Left kidney (tissue), 2 donors: ENCODE results near the gene RELL1. TPM values are rescaled to one million over a fixed set of nuclear protein-coding genes. Genes with fewer than 3 reads are reported as not detected.

Experiments
- DNase-seq: peaks from one replicate; pipeline ENCODE4 v3.0.0-alpha.2; 2013
- polyA plus RNA-seq: library from polyadenylated mRNA; unstranded; fragments of 120-200 nt; gene quantifications from one replicate; pipeline ENCODE4 v1.2.1, GENCODE V29; 2013; ENCODE audit not compliant: insufficient read length

The RELL1 gene
- polyA plus RNA-seq, 1 donor, result 9.9 TPM

GRCh38 chr4:37666625-37667071 is 19.5 kb downstream of the RELL1 start:
- DNase-seq, result no peak

- no peak for DNase-seq
Observed at GRCh38 chr4:37665333-37666320, 20.5 kb downstream of the RELL1 start.

DNA sequence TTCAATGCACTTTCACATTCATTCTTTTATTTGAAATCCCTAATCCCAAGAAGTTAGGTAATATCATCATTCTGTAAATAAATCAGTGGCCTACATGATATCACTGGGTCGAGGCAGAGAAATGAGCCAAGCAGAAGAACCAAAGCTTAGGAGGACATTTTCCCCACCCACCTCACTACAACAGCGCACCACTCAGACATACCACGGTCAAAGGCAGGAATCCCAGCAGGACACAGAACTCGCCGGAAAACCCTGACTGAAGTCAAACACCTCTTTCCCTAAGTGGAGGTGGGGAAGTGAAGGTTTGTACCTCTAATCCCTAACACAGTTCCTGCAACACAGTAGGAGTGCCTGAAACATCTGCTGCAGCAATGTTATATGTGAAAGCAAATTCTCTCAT is 21.5 kb downstream of the RELL1 start:
- no peak for DNase-seq

DNA sequence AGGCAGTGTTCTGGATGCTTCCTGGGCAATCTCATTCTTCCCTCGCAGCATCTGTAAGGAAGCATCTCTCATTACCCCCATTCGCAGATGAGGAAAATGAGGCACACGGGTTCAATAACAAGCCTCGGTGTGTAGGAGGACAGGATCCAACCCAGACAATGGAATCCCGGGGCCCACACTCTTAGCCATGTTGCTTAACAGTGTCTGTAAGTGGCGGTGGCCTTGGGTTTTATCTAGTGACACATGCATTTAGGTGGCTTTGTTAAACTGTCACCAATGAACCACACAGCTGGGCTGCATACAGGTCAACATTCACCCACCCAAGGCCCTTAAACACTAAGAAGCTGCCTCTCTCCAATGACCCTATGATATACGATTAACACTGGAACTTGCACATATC is 22.6 kb downstream of the RELL1 start:
- no peak for DNase-seq

GRCh38 chr4:37662861-37663390 is 23.2 kb downstream of the RELL1 start:
- no peak for DNase-seq

- no peak for DNase-seq
Observed at GRCh38 chr4:37662251-37662650, 23.9 kb downstream of the RELL1 start.

- no peak for DNase-seq
Observed at GRCh38 chr4:37661772-37662171, 24.4 kb downstream of the RELL1 start.

GRCh38 chr4:37659696-37660095 is 26.5 kb downstream of the RELL1 start:
- DNase-seq, result no peak

GRCh38 chr4:37656649-37657048 is 29.5 kb downstream of the RELL1 start:
- DNase-seq, result no peak

DNA sequence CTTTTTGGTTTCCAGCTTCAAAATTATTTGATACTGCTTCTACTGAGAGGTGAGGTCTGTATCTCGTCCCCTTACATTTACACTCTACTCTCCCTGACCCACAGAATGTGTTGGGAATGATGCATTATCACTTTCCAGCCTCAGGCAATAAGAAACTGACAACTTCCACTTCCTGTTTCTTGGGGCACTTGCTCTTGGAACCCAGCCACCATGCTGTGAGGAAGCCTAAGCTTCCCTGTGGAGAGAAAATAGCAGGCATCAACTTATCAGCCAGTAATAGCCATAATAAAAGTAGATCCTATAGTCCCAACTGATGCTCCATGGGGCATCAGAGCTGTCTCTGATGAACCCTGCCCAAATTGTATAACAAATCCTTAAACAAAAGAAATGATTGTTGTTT is 32.6 kb downstream of the RELL1 start:
- no peak for DNase-seq

GRCh38 chr4:37652747-37653527 is 33.2 kb downstream of the RELL1 start:
- DNase-seq, result no peak

DNA sequence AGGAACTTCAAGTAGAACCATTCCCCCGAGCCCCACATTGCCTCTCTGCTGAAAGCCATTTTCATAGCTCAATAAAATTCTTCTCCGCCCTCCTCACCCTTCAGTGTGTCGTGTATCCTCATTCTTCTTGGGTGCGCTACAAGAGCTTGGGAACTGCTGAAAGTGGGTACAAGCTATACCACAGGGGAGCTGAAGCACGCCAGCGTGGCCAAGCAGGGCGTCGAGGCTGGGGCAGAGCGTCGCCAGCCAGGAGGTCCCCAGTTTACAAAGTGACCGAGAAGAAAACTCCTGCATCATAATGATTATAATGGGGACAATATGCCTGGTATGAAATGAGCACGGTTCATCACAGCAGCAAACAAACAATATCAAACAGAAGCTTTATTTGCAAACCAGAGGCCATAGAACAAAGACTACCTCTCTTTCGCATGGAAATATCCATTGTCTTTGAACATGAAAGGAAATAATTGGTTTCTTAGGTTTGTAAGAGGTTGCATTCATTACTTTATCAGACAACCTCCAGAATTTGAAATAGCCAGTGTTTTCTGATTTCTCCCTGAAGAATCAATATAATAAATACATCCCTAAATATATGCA is 34.3 kb downstream of the RELL1 start:
- no peak for DNase-seq

DNA sequence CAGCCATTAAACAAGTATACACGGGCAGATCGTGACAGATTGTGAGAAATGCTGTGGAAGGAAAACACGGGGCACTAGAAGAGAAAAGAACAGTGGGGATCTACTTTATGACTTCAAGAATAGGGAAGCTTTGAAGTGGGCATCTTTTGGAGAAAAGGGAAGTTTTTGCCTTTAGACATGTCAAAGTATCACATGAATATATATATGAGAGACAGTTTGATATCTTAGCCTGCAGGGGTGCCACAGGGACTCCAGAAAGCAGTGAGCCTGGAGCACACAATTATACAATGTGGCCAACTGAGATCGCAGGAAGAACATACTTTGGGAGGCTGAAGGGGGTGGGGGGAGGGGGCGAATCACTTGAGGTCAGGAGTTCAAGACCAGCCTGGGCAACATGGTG is 35.7 kb downstream of the RELL1 start:
- no peak for DNase-seq

DNA sequence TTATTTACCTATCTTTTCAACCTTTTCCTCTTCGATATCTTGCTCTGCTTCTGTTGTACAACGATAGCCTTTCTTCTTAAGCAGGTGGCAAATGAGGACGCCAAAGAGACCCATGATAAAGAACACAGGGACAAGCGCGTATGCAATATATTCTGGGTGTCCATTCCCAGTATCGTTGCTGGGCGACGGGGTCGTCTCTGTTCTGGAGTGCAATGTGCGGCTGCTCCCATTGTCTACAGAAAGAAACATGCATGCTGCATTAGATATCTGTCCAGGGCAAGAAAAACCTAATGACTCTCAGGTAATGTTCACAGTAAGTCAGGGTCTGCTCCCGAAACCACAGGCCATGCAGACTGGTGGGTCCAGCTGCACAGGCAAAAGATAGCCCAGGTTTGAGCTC is 36.9 kb downstream of the RELL1 start:
- no peak for DNase-seq

DNA sequence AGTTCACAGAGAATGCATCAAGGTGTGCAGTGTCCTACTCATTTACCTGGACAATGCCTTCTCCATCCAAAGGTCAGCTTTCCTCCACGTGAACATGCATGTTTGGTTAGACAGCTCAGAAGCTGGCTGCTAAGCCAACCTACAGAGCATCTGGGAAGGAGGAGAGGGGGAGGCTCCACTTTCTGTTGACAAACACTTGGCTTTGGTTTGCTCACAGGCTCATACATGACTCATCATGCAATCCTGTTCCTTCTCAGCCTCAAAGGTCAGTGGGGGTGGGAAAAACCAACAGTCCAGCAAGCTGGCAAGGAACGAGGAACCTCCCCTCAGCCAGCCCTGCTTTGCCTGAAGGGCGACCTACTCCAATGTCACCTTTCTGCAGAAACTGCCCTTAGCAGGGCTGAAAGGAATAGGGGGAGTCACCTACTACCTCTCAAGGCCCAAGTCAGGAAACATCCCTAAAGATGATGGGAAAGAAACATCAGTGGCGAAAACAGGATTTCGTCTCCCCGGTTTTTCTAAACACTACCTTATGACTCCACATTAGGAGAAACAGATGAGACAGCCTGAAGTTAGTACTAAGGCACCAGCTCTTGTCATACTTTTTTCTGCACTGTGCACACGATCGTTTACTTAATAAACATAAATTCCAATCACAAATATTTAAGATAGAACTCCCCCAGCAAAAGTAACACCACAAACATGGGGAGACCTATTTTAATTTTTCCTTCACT is 37.9 kb downstream of the RELL1 start:
- DNase-seq, result peak; percentile 38

- no peak for DNase-seq
Observed at GRCh38 chr4:37646247-37646646, 39.9 kb downstream of the RELL1 start.

- no peak for DNase-seq
Observed at GRCh38 chr4:37645736-37646135, 40.4 kb downstream of the RELL1 start.

DNA sequence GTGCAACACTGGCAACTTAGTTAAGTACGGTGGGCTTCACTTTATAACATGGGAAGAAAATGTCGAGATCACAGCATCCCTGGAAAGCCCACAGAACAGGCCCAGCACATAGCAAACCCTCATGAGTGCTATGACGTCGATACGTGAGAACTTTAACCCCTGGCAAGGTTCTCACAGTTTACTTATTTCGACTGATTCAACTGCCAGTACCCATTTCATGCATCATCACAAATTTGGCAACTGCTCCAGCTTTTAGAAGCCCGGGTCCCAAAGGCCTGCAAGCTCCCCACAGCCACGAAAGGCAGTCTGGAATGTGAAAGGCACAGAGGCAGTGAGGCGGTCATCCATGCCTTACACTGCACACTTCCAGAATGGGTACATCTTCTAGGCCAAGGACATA is 41.2 kb downstream of the RELL1 start:
- DNase-seq, result no peak

- no peak for DNase-seq
Observed at GRCh38 chr4:37641886-37642849, 44.0 kb downstream of the RELL1 start.

GRCh38 chr4:37641352-37641751 is 44.8 kb downstream of the RELL1 start:
- DNase-seq, result no peak
